ENCODE results near the gene ZNF225.

Gene ZNF225

DNA sequence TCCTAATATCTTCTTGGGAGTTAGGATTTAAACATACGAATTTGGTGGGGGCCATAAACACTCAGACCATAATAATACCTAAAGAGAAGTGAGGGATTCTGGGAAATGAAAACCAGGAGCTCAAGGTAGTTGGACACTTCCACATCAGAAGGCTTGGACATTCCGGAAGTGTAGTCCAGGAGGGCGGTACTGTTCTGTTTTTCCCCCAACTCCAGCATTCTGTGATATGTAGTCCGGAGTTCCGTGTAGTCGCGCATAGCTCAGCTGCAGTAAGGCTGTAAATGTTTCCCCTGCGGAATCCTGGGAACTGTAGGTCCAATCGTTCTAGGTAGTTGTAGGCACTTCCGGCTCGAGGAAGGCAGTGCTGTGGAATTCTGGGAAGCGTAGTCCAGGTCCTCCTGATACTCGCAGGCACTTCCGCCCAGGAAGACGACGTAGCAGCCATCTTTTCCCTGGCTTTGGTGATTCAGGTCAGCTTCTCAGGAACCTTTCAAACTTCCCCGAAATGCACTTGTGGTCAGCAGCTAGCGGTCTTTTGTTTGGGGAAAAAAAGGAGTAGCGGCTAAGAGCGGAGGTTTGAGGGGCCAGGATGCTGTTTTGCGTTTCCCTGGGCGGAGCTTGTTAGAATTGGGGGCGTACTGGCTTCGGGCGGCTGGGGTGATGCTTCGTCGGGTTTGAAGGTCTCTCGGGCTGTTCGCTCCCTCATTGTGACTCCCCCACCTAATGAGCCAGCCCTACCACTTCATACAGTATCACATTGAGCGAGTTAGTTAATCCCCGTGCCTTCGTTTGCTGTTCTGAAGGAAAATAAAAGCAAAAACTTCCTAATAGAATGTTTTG, 51.7 kb downstream of the ZNF225 start, which contains the start of gene ZNF226 (continued):
- TF ChIP-seq PBX3 (CRISPR knock-in tag; IDR thresholded peaks at IDR 0.05): no peak
- TF ChIP-seq SP2 (tag by site-specific recombination; IDR thresholded peaks at IDR 0.05): peak; percentile 99
- peak; percentile 94 for TF ChIP-seq ZBTB6 (tag by site-specific recombination; IDR thresholded peaks at IDR 0.05)
- TF ChIP-seq ZNF37A (tag by site-specific recombination; IDR thresholded peaks at IDR 0.05): no peak
- peak; percentile 52 for TF ChIP-seq KLF9 (tag by site-specific recombination; IDR thresholded peaks at IDR 0.05; ENCODE audit: low read depth)
- no peak for TF ChIP-seq ZNF830 (tag by site-specific recombination; IDR thresholded peaks at IDR 0.05; ENCODE audit: low read depth)
- no peak for TF ChIP-seq ZNF239 (tag by site-specific recombination; IDR thresholded peaks at IDR 0.05)
- TF ChIP-seq ZNF654 (tag by site-specific recombination; IDR thresholded peaks at IDR 0.05; ENCODE audit: low read depth): no peak
- TF ChIP-seq ZNF404 (tag by site-specific recombination; IDR thresholded peaks at IDR 0.05): no peak; the same call in 1 of the 2 replicates
- TF ChIP-seq GFI1B (tag by site-specific recombination; IDR thresholded peaks at IDR 0.05): peak; percentile 42; the same call in 1 of the 2 replicates
- no peak for TF ChIP-seq EGR2 (tag by site-specific recombination; IDR thresholded peaks at IDR 0.05; ENCODE audit: low read depth)
- TF ChIP-seq ZNF10 (tag by site-specific recombination; IDR thresholded peaks at IDR 0.05): peak; percentile 52; the same call in 1 of the 2 replicates
- no peak for TF ChIP-seq ZNF114 (tag by site-specific recombination; IDR thresholded peaks at IDR 0.05)
- TF ChIP-seq ZEB2 (tag by site-specific recombination; IDR thresholded peaks at IDR 0.05): peak; percentile 88
- TF ChIP-seq ZNF132 (tag by site-specific recombination; IDR thresholded peaks at IDR 0.05; ENCODE audit: borderline replicate concordance): no peak
- TF ChIP-seq, protein P1, sequence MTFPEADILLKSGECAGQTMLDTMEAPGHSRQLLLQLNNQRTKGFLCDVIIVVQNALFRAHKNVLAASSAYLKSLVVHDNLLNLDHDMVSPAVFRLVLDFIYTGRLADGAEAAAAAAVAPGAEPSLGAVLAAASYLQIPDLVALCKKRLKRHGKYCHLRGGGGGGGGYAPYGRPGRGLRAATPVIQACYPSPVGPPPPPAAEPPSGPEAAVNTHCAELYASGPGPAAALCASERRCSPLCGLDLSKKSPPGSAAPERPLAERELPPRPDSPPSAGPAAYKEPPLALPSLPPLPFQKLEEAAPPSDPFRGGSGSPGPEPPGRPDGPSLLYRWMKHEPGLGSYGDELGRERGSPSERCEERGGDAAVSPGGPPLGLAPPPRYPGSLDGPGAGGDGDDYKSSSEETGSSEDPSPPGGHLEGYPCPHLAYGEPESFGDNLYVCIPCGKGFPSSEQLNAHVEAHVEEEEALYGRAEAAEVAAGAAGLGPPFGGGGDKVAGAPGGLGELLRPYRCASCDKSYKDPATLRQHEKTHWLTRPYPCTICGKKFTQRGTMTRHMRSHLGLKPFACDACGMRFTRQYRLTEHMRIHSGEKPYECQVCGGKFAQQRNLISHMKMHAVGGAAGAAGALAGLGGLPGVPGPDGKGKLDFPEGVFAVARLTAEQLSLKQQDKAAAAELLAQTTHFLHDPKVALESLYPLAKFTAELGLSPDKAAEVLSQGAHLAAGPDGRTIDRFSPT (tag by site-specific recombination; IDR thresholded peaks at IDR 0.05): no peak
- TF ChIP-seq ZBTB26 (tag by site-specific recombination; optimal IDR thresholded peaks at IDR 0.05): peak; percentile 16
- TF ChIP-seq ZNF624 (tag by site-specific recombination; IDR thresholded peaks at IDR 0.05): no peak
- TF ChIP-seq, protein P2, sequence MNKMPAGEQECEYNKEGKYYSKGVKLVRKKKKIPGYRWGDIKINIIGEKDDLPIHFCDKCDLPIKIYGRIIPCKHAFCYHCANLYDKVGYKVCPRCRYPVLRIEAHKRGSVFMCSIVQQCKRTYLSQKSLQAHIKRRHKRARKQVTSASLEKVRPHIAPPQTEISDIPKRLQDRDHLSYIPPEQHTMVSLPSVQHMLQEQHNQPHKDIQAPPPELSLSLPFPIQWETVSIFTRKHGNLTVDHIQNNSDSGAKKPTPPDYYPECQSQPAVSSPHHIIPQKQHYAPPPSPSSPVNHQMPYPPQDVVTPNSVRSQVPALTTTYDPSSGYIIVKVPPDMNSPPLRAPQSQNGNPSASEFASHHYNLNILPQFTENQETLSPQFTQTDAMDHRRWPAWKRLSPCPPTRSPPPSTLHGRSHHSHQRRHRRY (tag by site-specific recombination; IDR thresholded peaks at IDR 0.05): no peak
- no peak for TF ChIP-seq ZNF423 (tag by site-specific recombination; IDR thresholded peaks at IDR 0.05)
- 0 out of 2 replicates have a peak, but pooled peaks have one; percentile 12 for TF ChIP-seq ZNF157 (tag by site-specific recombination; IDR thresholded peaks at IDR 0.05)
- no peak for TF ChIP-seq ZNF560 (tag by site-specific recombination; IDR thresholded peaks at IDR 0.05; ENCODE audit: borderline replicate concordance)
- peak; percentile 88 for TF ChIP-seq ZNF341 (tag by site-specific recombination; IDR thresholded peaks at IDR 0.05; ENCODE audit: low read depth)
- TF ChIP-seq KLF10 (tag by site-specific recombination; IDR thresholded peaks at IDR 0.05): peak; percentile 35
- peak; percentile 89 for TF ChIP-seq INSM2 (tag by site-specific recombination; IDR thresholded peaks at IDR 0.05)
- no peak for TF ChIP-seq ZNF350 (tag by site-specific recombination; IDR thresholded peaks at IDR 0.05)
- no peak for TF ChIP-seq ZNF473 (tag by site-specific recombination; IDR thresholded peaks at IDR 0.05)
- TF ChIP-seq ZNF510 (tag by site-specific recombination; IDR thresholded peaks at IDR 0.05; ENCODE audit: insufficient replicate concordance): no peak
- TF ChIP-seq ZNF248 (tag by site-specific recombination; IDR thresholded peaks at IDR 0.05): no peak
- TF ChIP-seq ZNF184 (tag by site-specific recombination; IDR thresholded peaks at IDR 0.05): peak; percentile 74; the same call in 1 of the 2 replicates
- TF ChIP-seq ZSCAN30 (tag by site-specific recombination; IDR thresholded peaks at IDR 0.05): peak; percentile 45; the same call in 1 of the 2 replicates
- TF ChIP-seq ZNF48 (tag by site-specific recombination; IDR thresholded peaks at IDR 0.05): no peak

Measured in HEK293 (cell line).